H9 (cell line): ENCODE measurements around the gene AK5. TPM values are rescaled to one million over a fixed set of nuclear protein-coding genes. Genes with fewer than 3 reads are reported as not detected.

ENCODE experiments used
- DNase-seq: peaks from one replicate; pipeline ENCODE4 v3.0.0-alpha.2; 2017
- H2AFZ ChIP-seq: one replicate; pipeline ENCODE4 v1.6.1; 2013; ENCODE audit warnings: mild to moderate bottlenecking, low read length, control low read depth, moderate library complexity
- H2AK5ac ChIP-seq: 2 replicates; pipeline ENCODE4 v1.6.1; 2013; ENCODE audit warnings: low read length, control low read depth, mixed read lengths; ENCODE audit not compliant: insufficient read length
- H2BK120ac ChIP-seq: one replicate; pipeline ENCODE4 v1.6.1; 2013; ENCODE audit warnings: low read depth, mild to moderate bottlenecking, low read length, control low read depth, inconsistent platforms; ENCODE audit not compliant: poor library complexity, severe bottlenecking
- H2BK12ac ChIP-seq: 2 replicates; pipeline ENCODE4 v1.6.1; 2013; ENCODE audit warnings: low read length, control low read depth, mixed read lengths, low read depth; ENCODE audit not compliant: insufficient read length
- H2BK15ac ChIP-seq: 2 replicates; pipeline ENCODE4 v1.6.1; 2013; ENCODE audit warnings: low read depth, low read length, control low read depth
- H2BK20ac ChIP-seq: one replicate; pipeline ENCODE4 v1.6.1; 2013; ENCODE audit warnings: low read depth, mild to moderate bottlenecking, low read length, control low read depth, inconsistent platforms; ENCODE audit not compliant: poor library complexity, severe bottlenecking
- H2BK5ac ChIP-seq: 2 replicates; pipeline ENCODE4 v1.6.1; 2013; ENCODE audit warnings: low read length, control low read depth, mixed read lengths; ENCODE audit not compliant: insufficient read length
- H3K14ac ChIP-seq: 2 replicates; pipeline ENCODE4 v1.6.1; 2013; ENCODE audit warnings: low read length, control low read depth; ENCODE audit not compliant: insufficient read depth
- H3K18ac ChIP-seq: 2 replicates; pipeline ENCODE4 v1.6.1; 2013; ENCODE audit warnings: low read depth, mild to moderate bottlenecking, mixed read lengths, low read length, control low read depth; ENCODE audit not compliant: insufficient read length
- H3K23ac ChIP-seq: 2 replicates; pipeline ENCODE4 v1.6.1; 2013; ENCODE audit warnings: low read length, control low read depth, mixed read lengths, low read depth; ENCODE audit not compliant: insufficient read length
- H3K23me2 ChIP-seq: 2 replicates; pipeline ENCODE4 v1.6.1; 2013; ENCODE audit warnings: low read depth, mild to moderate bottlenecking, mixed read lengths, low read length, control low read depth; ENCODE audit not compliant: insufficient read length, poor library complexity, severe bottlenecking
- H3K27ac ChIP-seq: 2 replicates; pipeline ENCODE4 v1.5.1; 2013; ENCODE audit warnings: low read length, control low read depth, mixed read lengths, low read depth; ENCODE audit not compliant: insufficient read length
- H3K27me3 ChIP-seq: 2 replicates; pipeline ENCODE4 v1.6.1; 2013; ENCODE audit warnings: low read length, control low read depth, inconsistent platforms; ENCODE audit not compliant: insufficient read depth
- H3K4ac ChIP-seq: 2 replicates; pipeline ENCODE4 v1.6.1; 2013; ENCODE audit warnings: low read depth, mild to moderate bottlenecking, control low read depth, inconsistent platforms, low read length, moderate library complexity
- H3K4me1 ChIP-seq: 2 replicates; pipeline ENCODE4 v1.6.1; 2013; ENCODE audit warnings: low read length, control low read depth, inconsistent platforms; ENCODE audit not compliant: insufficient read depth
- H3K4me2 ChIP-seq: 2 replicates; pipeline ENCODE4 v1.6.1; 2013; ENCODE audit warnings: low read length, control low read depth, mixed read lengths; ENCODE audit not compliant: insufficient read length, insufficient read depth
- H3K56ac ChIP-seq: 2 replicates; pipeline ENCODE4 v1.6.1; 2013; ENCODE audit warnings: low read depth, mild to moderate bottlenecking, mixed read lengths, low read length, control low read depth; ENCODE audit not compliant: insufficient read length
- H3K79me1 ChIP-seq: 2 replicates; pipeline ENCODE4 v1.6.1; 2013; ENCODE audit warnings: low read depth, mild to moderate bottlenecking, moderate library complexity, low read length, control low read depth, inconsistent platforms; ENCODE audit not compliant: insufficient read depth, poor library complexity, severe bottlenecking
- H3K79me2 ChIP-seq: 2 replicates; pipeline ENCODE4 v1.6.1; 2013; ENCODE audit warnings: low read length, control low read depth, inconsistent platforms; ENCODE audit not compliant: insufficient read depth
- H3K9ac ChIP-seq: 2 replicates; pipeline ENCODE4 v1.6.1; 2013; ENCODE audit warnings: low read length, control low read depth, mixed read lengths; ENCODE audit not compliant: insufficient read length; ENCODE audit errors: extremely low read depth
- H3K9me3 ChIP-seq: one replicate; pipeline ENCODE4 v1.6.1; 2013; ENCODE audit warnings: low read depth, low read length, inconsistent platforms; ENCODE audit not compliant: control insufficient read depth
- H3T11ph ChIP-seq: one replicate; pipeline ENCODE4 v1.6.1; 2013; ENCODE audit warnings: mild to moderate bottlenecking, low read length, control low read depth, inconsistent platforms
- H4K20me1 ChIP-seq: one replicate; pipeline ENCODE4 v1.6.1; 2013; ENCODE audit not compliant: control insufficient read depth, insufficient read length, insufficient read depth
- H4K5ac ChIP-seq: 2 replicates; pipeline ENCODE4 v1.6.1; 2013; ENCODE audit warnings: low read depth, mild to moderate bottlenecking, mixed read lengths, low read length, control low read depth; ENCODE audit not compliant: insufficient read length
- H4K8ac ChIP-seq: replicated peaks from 2 replicates; pipeline ENCODE4 v1.6.1; 2013; ENCODE audit warnings: low read length, control low read depth, mixed read lengths, low read depth; ENCODE audit not compliant: insufficient read length
- H4K91ac ChIP-seq: 2 replicates; pipeline ENCODE4 v1.6.1; 2013; ENCODE audit warnings: low read depth, mild to moderate bottlenecking, moderate library complexity, mixed read lengths, low read length, control low read depth; ENCODE audit not compliant: insufficient read length
- H3K27ac Mint-ChIP-seq, 3 experiments: 2 replicates in 2 of 3; 3 replicates in 1 of 3; pipeline ENCODE4 v1.8.0; 2020 to 2021; ENCODE audit warnings: mixed read lengths in 3 of 3, mild to moderate bottlenecking in 1 of 3, moderate library complexity in 1 of 3
- H3K27me3 Mint-ChIP-seq: 2 replicates; pipeline ENCODE4 v1.8.0; 2021; ENCODE audit warnings: low read depth, mild to moderate bottlenecking, moderate library complexity, mixed read lengths
- H3K36me3 Mint-ChIP-seq, 3 experiments: 2 replicates in 2 of 3; 3 replicates in 1 of 3; pipeline ENCODE4 v1.8.0; 2020 to 2021; ENCODE audit warnings: low read depth in 3 of 3, mixed read lengths in 3 of 3; ENCODE audit not compliant: insufficient read depth in 1 of 3
- H3K4me1 Mint-ChIP-seq, 2 experiments: 2 replicates each; pipeline ENCODE4 v1.8.0; 2020; ENCODE audit warnings: mixed read lengths in 2 of 2
- H3K4me3 Mint-ChIP-seq, 2 experiments: 2 replicates in 1 of 2; 3 replicates in 1 of 2; pipeline ENCODE4 v1.8.0; 2020 to 2021; ENCODE audit warnings: mild to moderate bottlenecking in 2 of 2, mixed read lengths in 2 of 2, moderate library complexity in 1 of 2
- H3K9me3 Mint-ChIP-seq, 2 experiments: 2 replicates in 1 of 2; 3 replicates in 1 of 2; pipeline ENCODE4 v1.8.0; 2020; ENCODE audit warnings: mild to moderate bottlenecking in 2 of 2, mixed read lengths in 2 of 2, moderate library complexity in 1 of 2
- whole genome bisulfite sequencing: extraction: QIAGEN DNeasy Blood & Tissue Kit; methylation state at CpG from one replicate; pipeline ENCODE4 v1.1.7; 2013; ENCODE audit warnings: missing lambda C conversion rate, low lambda C conversion rate, mixed read lengths; ENCODE audit not compliant: insufficient read length; ENCODE audit errors: extremely low coverage; 5-methylcytosine and 5-hydroxymethylcytosine counted together
- total RNA-seq: library from RNA; stranded (reverse); gene quantifications from 2 replicates; pipeline ENCODE4 v1.2.1, GENCODE V29; 2021
- TF ChIP-seq, protein P1 (sequence below): fragments of 200-600 bp; sonication (generic); conservative IDR thresholded peaks from 3 replicates; pipeline ENCODE4 v1.8.0; 2021; ENCODE audit warnings: antibody characterized with exemption, mild to moderate bottlenecking

AK5 gene
- total RNA-seq, 1 experiment from 2014 or later: 2.5 TPM

DNA sequence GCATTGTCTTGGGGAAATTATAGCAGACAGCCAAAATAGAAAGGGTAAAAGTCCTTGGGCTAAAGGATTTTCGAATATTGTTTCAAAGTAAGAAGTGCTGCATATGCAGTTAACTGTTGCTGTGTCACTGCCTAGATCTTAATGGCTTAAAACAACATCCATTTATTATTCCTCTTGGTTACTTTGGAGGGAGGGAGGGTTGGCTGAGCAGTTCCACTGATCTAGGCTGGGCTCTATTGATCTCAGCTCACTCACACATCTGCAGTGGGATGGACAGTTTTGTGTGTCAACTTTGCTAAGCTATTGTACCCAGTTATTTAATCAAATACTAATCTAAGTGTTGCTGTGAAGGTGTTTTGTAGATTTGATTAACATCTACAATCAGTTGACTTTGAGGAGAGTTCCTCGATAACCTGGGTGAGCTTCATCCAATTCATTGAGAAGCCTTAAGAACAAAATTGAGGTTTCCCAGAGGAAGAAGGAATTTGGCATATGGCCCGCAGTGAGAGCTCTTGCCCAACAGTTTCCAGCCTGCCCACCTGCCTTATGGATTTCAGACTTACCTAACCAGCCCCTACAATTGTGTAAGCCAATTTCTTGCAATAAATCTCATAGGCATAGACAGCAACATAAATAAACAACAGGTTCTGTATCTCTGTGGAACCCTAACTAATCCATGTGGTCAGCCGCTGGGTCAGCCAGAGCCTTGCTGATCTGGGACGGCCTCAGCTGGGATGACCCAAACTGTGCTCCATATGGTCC is 187.3 kb downstream of the AK5 start:
- Histone ChIP-seq H2BK15ac (no peak overlapping the region), H3K18ac (no peak overlapping the region), H2AFZ (no peak overlapping the region), H4K91ac (no peak overlapping the region), H3T11ph (no peak overlapping the region), H2BK5ac (no peak overlapping the region), H3K4me2 (no peak overlapping the region), H3K79me2 (no peaks in the 10 kb centered on the region), H3K9ac (no peak overlapping the region), H3K9me3 (no peaks in the 10 kb centered on the region), H3K79me1 (no peaks in the 10 kb centered on the region), H2AK5ac (no peak overlapping the region), H3K4me1 (no peaks in the 10 kb centered on the region), H4K8ac (no peak overlapping the region), H2BK120ac (no peak overlapping the region), H4K5ac (no peak overlapping the region), H3K4ac (no peak overlapping the region), H2BK12ac (no peak overlapping the region), H3K14ac (no peak overlapping the region), H3K27ac (no peak overlapping the region), H3K27me3 (no peaks in the 10 kb centered on the region), H3K23me2 (no peaks in the 10 kb centered on the region), H3K56ac (no peak overlapping the region), H4K20me1 (no peaks in the 10 kb centered on the region), H2BK20ac (no peak overlapping the region), H3K23ac (no peak overlapping the region)
- Mint-ChIP-seq H3K4me3 (no peak overlapping the region), H3K36me3 (no peaks in the 10 kb centered on the region), H3K4me1 (no peaks in the 10 kb centered on the region; a peak in 3 of 4 replicates), H3K9me3 (no peaks in the 10 kb centered on the region), H3K27me3 (no peaks in the 10 kb centered on the region), H3K27ac (peak overlapping the region in 2 of 3 experiments; percentile 2 to 20; a peak in 2 of 7 replicates)
- no peak for DNase-seq
- TF ChIP-seq, protein P1, sequence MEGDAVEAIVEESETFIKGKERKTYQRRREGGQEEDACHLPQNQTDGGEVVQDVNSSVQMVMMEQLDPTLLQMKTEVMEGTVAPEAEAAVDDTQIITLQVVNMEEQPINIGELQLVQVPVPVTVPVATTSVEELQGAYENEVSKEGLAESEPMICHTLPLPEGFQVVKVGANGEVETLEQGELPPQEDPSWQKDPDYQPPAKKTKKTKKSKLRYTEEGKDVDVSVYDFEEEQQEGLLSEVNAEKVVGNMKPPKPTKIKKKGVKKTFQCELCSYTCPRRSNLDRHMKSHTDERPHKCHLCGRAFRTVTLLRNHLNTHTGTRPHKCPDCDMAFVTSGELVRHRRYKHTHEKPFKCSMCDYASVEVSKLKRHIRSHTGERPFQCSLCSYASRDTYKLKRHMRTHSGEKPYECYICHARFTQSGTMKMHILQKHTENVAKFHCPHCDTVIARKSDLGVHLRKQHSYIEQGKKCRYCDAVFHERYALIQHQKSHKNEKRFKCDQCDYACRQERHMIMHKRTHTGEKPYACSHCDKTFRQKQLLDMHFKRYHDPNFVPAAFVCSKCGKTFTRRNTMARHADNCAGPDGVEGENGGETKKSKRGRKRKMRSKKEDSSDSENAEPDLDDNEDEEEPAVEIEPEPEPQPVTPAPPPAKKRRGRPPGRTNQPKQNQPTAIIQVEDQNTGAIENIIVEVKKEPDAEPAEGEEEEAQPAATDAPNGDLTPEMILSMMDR: no peak
- no CpG with 5 or more reads among the region's 5 CpGs for WGBS
